Central memory CD4-positive, alpha-beta T cell (primary cell): ENCODE results near the gene ZNF77.
"Not testable (repeated sequence)": the region's sequence is repeated elsewhere in the genome, so short reads cannot be mapped to it uniquely, and the experiment has no call there.

Experiments used
- DNase-seq: peaks from one replicate; pipeline ENCODE4 v3.0.0; 2022

ZNF77 gene

GRCh38 chr19:2969104-2969504, 24.3 kb upstream of the ZNF77 start:
- DNase-seq: no peak

GRCh38 chr19:2967972-2968371, 23.2 kb upstream of the ZNF77 start:
- DNase-seq: no peak

GRCh38 chr19:2964874-2965273, 20.1 kb upstream of the ZNF77 start:
- DNase-seq: no peak

- not testable (repeated sequence) for DNase-seq
These were observed 18.9 kb upstream of the ZNF77 start for GRCh38 chr19:2963631-2964030.

GRCh38 chr19:2963122-2963521, 18.4 kb upstream of the ZNF77 start:
- no peak for DNase-seq

GRCh38 chr19:2962018-2962670, 17.4 kb upstream of the ZNF77 start:
- DNase-seq: peak; percentile 74

GRCh38 chr19:2960120-2960519, 15.3 kb upstream of the ZNF77 start:
- no peak for DNase-seq

GRCh38 chr19:2957160-2957559, 12.4 kb upstream of the ZNF77 start:
- no peak for DNase-seq

GRCh38 chr19:2952953-2953481, 8.2 kb upstream of the ZNF77 start:
- no peak for DNase-seq

- peak; percentile 100 for DNase-seq
These were observed 5.7 kb upstream of the ZNF77 start for GRCh38 chr19:2950286-2951124.

- no peak for DNase-seq
These were observed 5.1 kb upstream of the ZNF77 start for GRCh38 chr19:2949939-2950285.

GRCh38 chr19:2945575-2946184, 909 bp upstream of the ZNF77 start:
- DNase-seq: no peak

- DNase-seq: no peak
These were observed 382 bp downstream of the ZNF77 start for GRCh38 chr19:2944403-2944774.

- DNase-seq: no peak
These were observed 1.7 kb downstream of the ZNF77 start for GRCh38 chr19:2942928-2943640.

GRCh38 chr19:2935863-2936262, 8.9 kb downstream of the ZNF77 start:
- not testable (repeated sequence) for DNase-seq

- DNase-seq: no peak
These were observed 11.3 kb downstream of the ZNF77 start for GRCh38 chr19:2933490-2933910.

GRCh38 chr19:2927032-2927430, 17.7 kb downstream of the ZNF77 start:
- DNase-seq: no peak

GRCh38 chr19:2926341-2927031, 18.3 kb downstream of the ZNF77 start:
- no peak for DNase-seq

- no peak for DNase-seq
These were observed 21.3 kb downstream of the ZNF77 start for GRCh38 chr19:2923510-2923909.

- no peak for DNase-seq
These were observed 21.8 kb downstream of the ZNF77 start for GRCh38 chr19:2922987-2923386.

GRCh38 chr19:2917275-2918184, 27.2 kb downstream of the ZNF77 start:
- DNase-seq: no peak
